CD4-positive, CD25-positive, alpha-beta regulatory T cell (primary cell): ENCODE measurements around the gene VSTM2L. TPM values are rescaled to one million over a fixed set of nuclear protein-coding genes. Genes with fewer than 3 reads are reported as not detected.

Source experiments
- ATAC-seq, 2 donors: fragments of 150-1000 bp; cut with Tn5 transposase; one replicate each; pipeline ENCODE4 v1.10.0; 2021; ENCODE audit warnings: low read depth in 2 of 2, moderate number of reproducible peaks in 2 of 2, moderate library complexity in 1 of 2
- DNase-seq, 3 donors: peaks; one replicate each; pipeline versions ENCODE4 v3.0.0 to v3.0.0-alpha.2; 2012 to 2022; ENCODE audit warnings: mixed read lengths in 1 of 3
- H3K27ac ChIP-seq: one replicate; pipeline ENCODE4 v1.7.0; 2013; ENCODE audit warnings: mild to moderate bottlenecking, low read length; ENCODE audit not compliant: insufficient read depth, poor library complexity, severe bottlenecking
- H3K27me3 ChIP-seq: one replicate; pipeline ENCODE4 v1.7.0; 2013; ENCODE audit warnings: low read length; ENCODE audit not compliant: control insufficient read depth, insufficient read depth
- H3K36me3 ChIP-seq: one replicate; pipeline ENCODE4 v1.7.0; 2013; ENCODE audit warnings: mild to moderate bottlenecking, low read length, moderate library complexity; ENCODE audit not compliant: control insufficient read depth, insufficient read depth
- H3K4me1 ChIP-seq: 2 replicates; pipeline ENCODE4 v1.7.0; 2013; ENCODE audit warnings: mild to moderate bottlenecking, low read length; ENCODE audit not compliant: insufficient read depth, control insufficient read depth, poor library complexity, severe bottlenecking
- H3K4me3 ChIP-seq: one replicate; pipeline ENCODE4 v1.7.0; 2013; ENCODE audit warnings: low read depth, mild to moderate bottlenecking, low read length, moderate library complexity
- H3K9me3 ChIP-seq, 2 experiments: 1 replicate in 1 of 2; 2 replicates in 1 of 2; pipeline ENCODE4 v1.7.0; 2013; ENCODE audit warnings: low read length in 2 of 2, mild to moderate bottlenecking in 1 of 2, moderate library complexity in 1 of 2; ENCODE audit not compliant: control insufficient read depth in 2 of 2
- H3K27ac Mint-ChIP-seq, 3 donors: one replicate each; pipeline ENCODE4 v1.8.0; 2020 to 2022; ENCODE audit warnings: mild to moderate bottlenecking in 3 of 3, mixed read lengths in 3 of 3, moderate library complexity in 2 of 3
- H3K27me3 Mint-ChIP-seq: one replicate; pipeline ENCODE4 v1.8.0; 2022; ENCODE audit warnings: mild to moderate bottlenecking, mixed read lengths
- H3K36me3 Mint-ChIP-seq: one replicate; pipeline ENCODE4 v1.8.0; 2020; ENCODE audit warnings: mixed read lengths
- H3K4me1 Mint-ChIP-seq, 4 donors: one replicate each; pipeline ENCODE4 v1.8.0; 2020 to 2022; ENCODE audit warnings: mixed read lengths in 4 of 4, mild to moderate bottlenecking in 1 of 4
- H3K4me3 Mint-ChIP-seq, 4 donors: one replicate each; pipeline ENCODE4 v1.8.0; 2020 to 2022; ENCODE audit warnings: mild to moderate bottlenecking in 4 of 4, mixed read lengths in 4 of 4, moderate library complexity in 3 of 4
- H3K9me3 Mint-ChIP-seq, 7 donors: one replicate each; pipeline ENCODE4 v1.8.0; 2020 to 2022; ENCODE audit warnings: mixed read lengths in 7 of 7, mild to moderate bottlenecking in 3 of 7, moderate library complexity in 2 of 7
- polyA plus RNA-seq, 4 donors: library from polyadenylated mRNA; unstranded; fragments of 300-500 nt; fragmentation: Illumina TruSeq; gene quantifications; one replicate each; pipeline ENCODE4 v1.2.3, GENCODE V29; 2021
- total RNA-seq: library from RNA; stranded (reverse); gene quantifications from one replicate; pipeline ENCODE4 v1.2.3, GENCODE V29; 2022

The VSTM2L gene
- total and polyA plus RNA-seq, 5 donors from 2014 or later: not detected

- no peaks in the 10 kb centered on the region for H3K4me1 ChIP-seq
- no peaks in the 10 kb centered on the region for H3K9me3 ChIP-seq
- no peak overlapping the region for H3K27ac Mint-ChIP-seq
- H3K4me3 Mint-ChIP-seq: no peak overlapping the region
- no peak overlapping the region for H3K4me3 ChIP-seq
- DNase-seq (no peak), ATAC-seq (no peak)
- H3K36me3 Mint-ChIP-seq: peaks cover 55% of the 10 kb centered on the region
- H3K27me3 ChIP-seq: no peaks in the 10 kb centered on the region
- no peaks in the 10 kb centered on the region for H3K9me3 Mint-ChIP-seq
- peaks cover 40% of the 10 kb centered on the region for H3K36me3 ChIP-seq
- H3K4me1 Mint-ChIP-seq: peaks cover 0 to 12% (median 2%) of the 10 kb centered on the region in 4 donors
- H3K27ac ChIP-seq: no peak overlapping the region
- H3K27me3 Mint-ChIP-seq: no peaks in the 10 kb centered on the region
These were observed 78.6 kb downstream of the VSTM2L start for GRCh38 chr20:37981568-37981967.

- Histone ChIP-seq H3K27me3 (no peaks in the 10 kb centered on the region), H3K9me3 (no peaks in the 10 kb centered on the region), H3K4me3 (no peak overlapping the region), H3K4me1 (no peaks in the 10 kb centered on the region), H3K36me3 (peaks cover 50% of the 10 kb centered on the region), H3K27ac (no peak overlapping the region)
- Mint-ChIP-seq H3K4me3 (no peak overlapping the region), H3K36me3 (peaks cover 61% of the 10 kb centered on the region), H3K9me3 (no peaks in the 10 kb centered on the region), H3K4me1 (no peaks in the 10 kb centered on the region), H3K27me3 (no peaks in the 10 kb centered on the region), H3K27ac (no peak overlapping the region)
- DNase-seq: no peak
- no peak for ATAC-seq
These were observed 80.4 kb downstream of the VSTM2L start for GRCh38 chr20:37983286-37983685.

- H3K27ac Mint-ChIP-seq: no peak overlapping the region
- H3K36me3 Mint-ChIP-seq: peaks cover 69% of the 10 kb centered on the region
- H3K4me3 Mint-ChIP-seq: no peak overlapping the region
- no peaks in the 10 kb centered on the region for H3K27me3 ChIP-seq
- H3K36me3 ChIP-seq: peaks cover 49% of the 10 kb centered on the region
- DNase-seq: no peak
- no peaks in the 10 kb centered on the region for H3K4me1 ChIP-seq
- H3K9me3 ChIP-seq: no peaks in the 10 kb centered on the region
- peaks cover 0 to 2% (median 0%) of the 10 kb centered on the region in 4 donors for H3K4me1 Mint-ChIP-seq
- no peak overlapping the region for H3K4me3 ChIP-seq
- no peak overlapping the region for H3K27ac ChIP-seq
- no peaks in the 10 kb centered on the region for H3K27me3 Mint-ChIP-seq
- H3K9me3 Mint-ChIP-seq: no peaks in the 10 kb centered on the region
- ATAC-seq: no peak
These were observed 81.3 kb downstream of the VSTM2L start for GRCh38 chr20:37984018-37984785.

- no peaks in the 10 kb centered on the region for H3K4me1 ChIP-seq
- H3K36me3 ChIP-seq: peaks cover 54% of the 10 kb centered on the region
- no peak for ATAC-seq
- no peak overlapping the region for H3K4me3 ChIP-seq
- Mint-ChIP-seq H3K36me3 (peaks cover 67% of the 10 kb centered on the region), H3K27ac (no peak overlapping the region), H3K9me3 (no peaks in the 10 kb centered on the region), H3K4me3 (no peak overlapping the region), H3K27me3 (no peaks in the 10 kb centered on the region), H3K4me1 (peaks cover 0 to 14% (median 7%) of the 10 kb centered on the region in 4 donors)
- H3K27ac ChIP-seq: no peak overlapping the region
- no peaks in the 10 kb centered on the region for H3K27me3 ChIP-seq
- no peaks in the 10 kb centered on the region for H3K9me3 ChIP-seq
- no peak for DNase-seq
These were observed 83.3 kb downstream of the VSTM2L start for GRCh38 chr20:37986044-37986858.

- H3K36me3 Mint-ChIP-seq: peaks cover 65% of the 10 kb centered on the region
These were observed 84.1 kb downstream of the VSTM2L start for GRCh38 chr20:37986873-37987601.

GRCh38 chr20:37987602-37988290 is 84.8 kb downstream of the VSTM2L start:
- Histone ChIP-seq H3K27me3 (no peaks in the 10 kb centered on the region), H3K9me3 (no peaks in the 10 kb centered on the region), H3K36me3 (peaks cover 49% of the 10 kb centered on the region), H3K27ac (no peak overlapping the region), H3K4me3 (no peak overlapping the region), H3K4me1 (no peaks in the 10 kb centered on the region)
- H3K36me3 Mint-ChIP-seq: peaks cover 60% of the 10 kb centered on the region
- no peak for DNase-seq
- no peaks in the 10 kb centered on the region for H3K27me3 Mint-ChIP-seq
- ATAC-seq: no peak
- no peaks in the 10 kb centered on the region for H3K9me3 Mint-ChIP-seq
- peaks cover 0 to 21% (median 8%) of the 10 kb centered on the region in 4 donors for H3K4me1 Mint-ChIP-seq
- H3K27ac Mint-ChIP-seq: peak overlapping the region in 1 of 3 donors; percentile 29
- no peak overlapping the region for H3K4me3 Mint-ChIP-seq

More at GRCh38 chr20:37986873-37987601, 84.1 kb downstream of the VSTM2L start:
- peaks cover 0 to 21% (median 8%) of the 10 kb centered on the region in 4 donors for H3K4me1 Mint-ChIP-seq
- DNase-seq: no peak
- no peak for ATAC-seq
- no peaks in the 10 kb centered on the region for H3K27me3 Mint-ChIP-seq
- Histone ChIP-seq H3K9me3 (no peaks in the 10 kb centered on the region), H3K27ac (no peak overlapping the region), H3K36me3 (peaks cover 52% of the 10 kb centered on the region), H3K27me3 (no peaks in the 10 kb centered on the region), H3K4me3 (no peak overlapping the region), H3K4me1 (no peaks in the 10 kb centered on the region)
- no peak overlapping the region for H3K27ac Mint-ChIP-seq
- H3K9me3 Mint-ChIP-seq: no peaks in the 10 kb centered on the region
- no peak overlapping the region for H3K4me3 Mint-ChIP-seq

- Histone ChIP-seq H3K27me3 (no peaks in the 10 kb centered on the region), H3K4me1 (no peaks in the 10 kb centered on the region), H3K36me3 (peaks cover 45% of the 10 kb centered on the region), H3K27ac (no peak overlapping the region), H3K9me3 (no peaks in the 10 kb centered on the region), H3K4me3 (no peak overlapping the region)
- no peak for ATAC-seq
- Mint-ChIP-seq H3K9me3 (no peaks in the 10 kb centered on the region), H3K4me3 (no peak overlapping the region), H3K4me1 (peaks cover 0 to 21% (median 9%) of the 10 kb centered on the region in 4 donors), H3K27me3 (no peaks in the 10 kb centered on the region), H3K27ac (peak overlapping the region in 2 of 3 donors; percentile 29 to 73), H3K36me3 (peaks cover 54% of the 10 kb centered on the region)
- DNase-seq: no peak
These were observed 85.5 kb downstream of the VSTM2L start for GRCh38 chr20:37988306-37988954.
